HepG2 (cell line): ENCODE data around the gene RPS5. TPM values are rescaled to one million over a fixed set of nuclear protein-coding genes. Genes with fewer than 3 reads are reported as not detected.

Source experiments
- ATF7 ChIP-seq, 2 experiments: fragments of 450-650 bp in 1 of 2; sonication (generic) in 1 of 2; formaldehyde crosslinking in 1 of 2; IDR thresholded peaks; 2 replicates each; pipeline versions ENCODE4 v1.4.0 to v1.6.1; 2016 to 2020; ENCODE audit warnings: antibody characterized with exemption in 1 of 2, mild to moderate bottlenecking in 1 of 2, missing genetic modification reagents in 1 of 2
- BRD4 ChIP-seq: sonication (generic); formaldehyde crosslinking; IDR thresholded peaks from 2 replicates; pipeline ENCODE4 v1.4.0; 2020; ENCODE audit warnings: missing genetic modification reagents
- E2F2 ChIP-seq: sonication (generic); formaldehyde crosslinking; IDR thresholded peaks from 2 replicates; pipeline ENCODE4 v1.4.0; 2020; ENCODE audit warnings: missing genetic modification reagents, borderline replicate concordance
- FOSL1 ChIP-seq: sonication (generic); formaldehyde crosslinking; IDR thresholded peaks from 2 replicates; pipeline ENCODE4 v1.9.0; 2021; ENCODE audit warnings: missing genetic modification reagents, borderline replicate concordance
- FOXK2 ChIP-seq: fragments of 450-650 bp; IDR thresholded peaks from 2 replicates; pipeline ENCODE4 v1.6.1; 2016
- IKZF5 ChIP-seq: IDR thresholded peaks from 2 replicates; pipeline ENCODE4 v1.6.1; 2018; ENCODE audit warnings: missing genetic modification reagents, mild to moderate bottlenecking, missing compliant biosample characterization
- KLF13 ChIP-seq: sonication (generic); formaldehyde crosslinking; IDR thresholded peaks from 2 replicates; pipeline ENCODE4 v1.4.0; 2020; ENCODE audit warnings: mild to moderate bottlenecking, missing genetic modification reagents
- KMT2B ChIP-seq: IDR thresholded peaks from 2 replicates; pipeline ENCODE4 v1.6.1; 2016; ENCODE audit warnings: missing genetic modification reagents, missing compliant biosample characterization
- MEIS2 ChIP-seq: sonication (generic); formaldehyde crosslinking; IDR thresholded peaks from 2 replicates; pipeline ENCODE4 v1.9.0; 2021; ENCODE audit warnings: mild to moderate bottlenecking, missing genetic modification reagents
- MNT ChIP-seq: fragments of 450-650 bp; IDR thresholded peaks from 2 replicates; pipeline ENCODE4 v1.6.1; 2016
- NFE2 ChIP-seq: sonication (generic); formaldehyde crosslinking; IDR thresholded peaks from 2 replicates; pipeline ENCODE4 v1.4.0; 2020; ENCODE audit warnings: missing genetic modification reagents
- PCBP1 ChIP-seq: fragments of 200-400 bp; formaldehyde crosslinking; IDR thresholded peaks from 2 replicates; pipeline ENCODE4 v1.6.1; 2017; ENCODE audit warnings: mild to moderate bottlenecking, low read depth, low read length, borderline replicate concordance
- POLR2G ChIP-seq: fragments of 200-400 bp; formaldehyde crosslinking; IDR thresholded peaks from 2 replicates; pipeline ENCODE4 v1.6.1; 2018; ENCODE audit warnings: mild to moderate bottlenecking, low read depth, low read length, moderate library complexity
- PREB ChIP-seq: sonication (generic); formaldehyde crosslinking; IDR thresholded peaks from 2 replicates; pipeline ENCODE4 v1.4.0; 2020; ENCODE audit warnings: missing genetic modification reagents
- PRPF4 ChIP-seq: fragments of 200-400 bp; formaldehyde crosslinking; IDR thresholded peaks from 2 replicates; pipeline ENCODE4 v1.6.1; 2016; ENCODE audit warnings: low read length, low read depth; ENCODE audit not compliant: poor library complexity, severe bottlenecking
- SRF ChIP-seq: IDR thresholded peaks from 2 replicates; pipeline ENCODE4 v1.6.1; 2011; ENCODE audit warnings: mild to moderate bottlenecking, low read depth, low read length, moderate library complexity
- YEATS4 ChIP-seq: sonication (generic); formaldehyde crosslinking; IDR thresholded peaks from 2 replicates; pipeline ENCODE4 v1.4.0; 2020; ENCODE audit warnings: missing genetic modification reagents, borderline replicate concordance
- ZBTB10 ChIP-seq: sonication (generic); formaldehyde crosslinking; IDR thresholded peaks from 2 replicates; pipeline ENCODE4 v1.4.0; 2020; ENCODE audit warnings: missing genetic modification reagents, borderline replicate concordance
- ZNF143 ChIP-seq: sonication (generic); formaldehyde crosslinking; IDR thresholded peaks from 2 replicates; pipeline ENCODE4 v1.4.0; 2020; ENCODE audit warnings: missing genetic modification reagents
- ZNF292 ChIP-seq: sonication (generic); formaldehyde crosslinking; IDR thresholded peaks from 2 replicates; pipeline ENCODE4 v1.8.1; 2022; ENCODE audit warnings: mild to moderate bottlenecking, low read depth, missing genetic modification reagents, borderline replicate concordance
- ZNF607 ChIP-seq: sonication (generic); formaldehyde crosslinking; IDR thresholded peaks from 2 replicates; pipeline ENCODE4 v1.5.1; 2020; ENCODE audit warnings: missing genetic modification reagents, mild to moderate bottlenecking, borderline replicate concordance
- polyA plus RNA-seq, 8 experiments: library from polyadenylated mRNA; depleted of rRNA in 3 of 8; stranded (reverse) in 7 of 8; unstranded in 1 of 8; fragments of >200 nt; fragmentation: Illumina TruSeq in 4 of 8; extraction: Trizol in 4 of 8; gene quantifications; 2 replicates each; pipeline versions ENCODE4 v1.2.1 to v1.2.3, GENCODE V29; 2011 to 2016; ENCODE audit warnings: low read depth in 4 of 8, missing spikeins in 1 of 8, mixed read lengths in 1 of 8; ENCODE audit not compliant: insufficient read depth in 1 of 8
- total RNA-seq, 5 experiments: library from RNA; depleted of rRNA; stranded (reverse); fragments of >200 nt; fragmentation: Illumina TruSeq; extraction: Trizol; gene quantifications; 2 replicates each; pipeline ENCODE4 v1.2.3, GENCODE V29; 2016; ENCODE audit warnings: low read depth in 1 of 5

The RPS5 gene
- total and polyA plus RNA-seq, 2 of the 13 experiments (the other 11 are each of a cell fraction or from before 2014, with no cell fraction given), result 1,544 to 4,408 TPM

GRCh38 chr19:58386576-58387337, at the start of gene RPS5 (continued):
- TF ChIP-seq ATF7 (IDR thresholded peaks at IDR 0.05), result no peak
- TF ChIP-seq ATF7 (CRISPR knock-in tag; IDR thresholded peaks at IDR 0.05), result no peak
- TF ChIP-seq ZNF607 (CRISPR knock-in tag), result peak; percentile 71
- no peak for TF ChIP-seq NFE2 (CRISPR knock-in tag)
- no peak; the same call in 1 of the 2 replicates for TF ChIP-seq FOXK2
- TF ChIP-seq SRF, result peak; percentile 33; the same call in 1 of the 2 replicates
- TF ChIP-seq MNT, result peak; percentile 73
- TF ChIP-seq IKZF5 (CRISPR knock-in tag), result peak; percentile 76
- TF ChIP-seq ZBTB10 (CRISPR knock-in tag), result no peak
- TF ChIP-seq PREB (CRISPR knock-in tag), result no peak
- peak; percentile 95 for TF ChIP-seq YEATS4 (CRISPR knock-in tag)
- TF ChIP-seq MEIS2 (CRISPR knock-in tag), result peak; percentile 12; the same call in 1 of the 2 replicates
- TF ChIP-seq PCBP1, result 0 out of 2 replicates have a peak, but pooled peaks have one; percentile 56
- TF ChIP-seq POLR2G, result peak; percentile 97
- TF ChIP-seq KMT2B, result peak; percentile 54
- TF ChIP-seq ZNF292 (CRISPR knock-in tag), result no peak; the same call in 1 of the 2 replicates
- peak; percentile 77 for TF ChIP-seq ZNF143 (CRISPR knock-in tag)
- no peak for TF ChIP-seq E2F2 (CRISPR knock-in tag)
- no peak for TF ChIP-seq PRPF4
- TF ChIP-seq KLF13 (CRISPR knock-in tag), result no peak
- peak; percentile 98 for TF ChIP-seq BRD4 (CRISPR knock-in tag)
- TF ChIP-seq FOSL1, result no peak
